ENCODE results near the gene AHCYL1.

The AHCYL1 gene

GRCh38 chr1:109977225-109977624 is 7.3 kb upstream of the AHCYL1 start:
- Histone ChIP-seq H3K4me1 (peaks cover 0 to 30% (median 12%) of the 10 kb centered on the region in 4 donors), H3K9me3 (no peaks in the 10 kb centered on the region), H3K36me3 (no peaks in the 10 kb centered on the region), H3K27me3 (no peaks in the 10 kb centered on the region), H3K4me3 (no peak overlapping the region), H3K27ac (no peak overlapping the region)
- peak; percentile 50 to 69 for DNase-seq
- intact Hi-C loops (cut with DNase I; ENCODE audit: low total_unique reads), result no loop called here
- no peak for TF ChIP-seq CTCF (IDR thresholded peaks at IDR 0.05)

- Histone ChIP-seq H3K27ac (peak overlapping the region in 1 of 2 donors; percentile 23), H3K36me3 (no peaks in the 10 kb centered on the region), H3K9me3 (no peaks in the 10 kb centered on the region), H3K4me3 (no peak overlapping the region), H3K4me1 (peaks cover 0 to 30% (median 12%) of the 10 kb centered on the region in 4 donors), H3K27me3 (no peaks in the 10 kb centered on the region)
- intact Hi-C loops (cut with DNase I; ENCODE audit: low total_unique reads), result no loop called here
- peak; percentile 64 to 72 for DNase-seq
- no peak for TF ChIP-seq CTCF (IDR thresholded peaks at IDR 0.05)
These were observed 6.7 kb upstream of the AHCYL1 start for GRCh38 chr1:109977657-109978378.

- H3K4me3 ChIP-seq, result no peak overlapping the region
- no peaks in the 10 kb centered on the region for H3K9me3 ChIP-seq
- H3K27ac ChIP-seq, result peak overlapping the region in 1 of 2 donors; percentile 23
- TF ChIP-seq CTCF (IDR thresholded peaks at IDR 0.05), result no peak
- intact Hi-C loops (cut with DNase I; ENCODE audit: low total_unique reads), result no loop called here
- H3K27me3 ChIP-seq, result no peaks in the 10 kb centered on the region
- H3K4me1 ChIP-seq, result peaks cover 0 to 41% (median 17%) of the 10 kb centered on the region in 4 donors
- no peak for DNase-seq
- no peaks in the 10 kb centered on the region for H3K36me3 ChIP-seq
These were observed 5.6 kb upstream of the AHCYL1 start for GRCh38 chr1:109978761-109979488.

DNA sequence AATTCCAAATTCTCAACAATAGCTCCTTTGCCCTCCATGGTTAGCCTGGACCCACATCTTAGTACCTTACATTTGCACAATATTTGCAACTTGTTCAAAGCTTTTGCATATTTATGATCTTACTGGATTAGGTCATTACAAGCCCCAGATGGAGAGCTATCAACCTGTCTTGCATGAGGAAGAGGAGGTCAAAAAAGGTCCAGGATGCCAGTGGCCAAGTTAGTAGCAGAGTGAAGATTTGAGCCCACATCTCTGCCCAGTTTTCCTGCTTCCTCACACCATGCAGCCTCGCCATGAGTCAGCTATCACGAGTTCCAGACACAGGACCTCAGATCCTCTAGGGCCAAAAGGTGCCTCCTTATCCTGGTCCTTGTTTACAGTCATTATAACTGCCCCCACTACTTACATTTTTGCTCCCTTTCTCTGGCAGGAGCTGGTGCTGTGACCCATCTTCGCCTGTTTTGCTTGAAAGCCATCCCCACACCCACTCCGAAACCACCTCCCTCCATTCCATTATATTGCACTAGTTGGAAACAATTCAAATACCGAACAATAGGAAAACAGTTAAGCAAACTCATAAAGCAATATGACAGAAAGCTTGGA is 5.0 kb upstream of the AHCYL1 start:
- no peak overlapping the region for H3K27ac ChIP-seq

More for the DNA sequence above, 5.0 kb upstream of the AHCYL1 start:
- peak in 1 of 2 donors; percentile 67 for DNase-seq
- no peak for TF ChIP-seq CTCF (IDR thresholded peaks at IDR 0.05)
- Histone ChIP-seq H3K27me3 (no peaks in the 10 kb centered on the region), H3K4me3 (no peak overlapping the region), H3K9me3 (no peaks in the 10 kb centered on the region), H3K36me3 (no peaks in the 10 kb centered on the region), H3K4me1 (peaks cover 0 to 46% (median 21%) of the 10 kb centered on the region in 4 donors)
- intact Hi-C loops (cut with DNase I; ENCODE audit: low total_unique reads), result loop anchor here (5.0 to 10.0 kb wide), 2 partner anchors 342 to 435 kb away; partner anchors contain the start of gene GNAI3
